ENCODE measurements around the gene ACSF3.

The ACSF3 gene

GRCh38 chr16:89141884-89142267, 48.2 kb downstream of the ACSF3 start:
- Histone ChIP-seq H3K36me3 (ENCODE audit: control insufficient read depth in 2 of 2, insufficient read depth in 2 of 2, low read length in 2 of 2) (peaks cover 21 to 60% of the 10 kb centered on the region in 2 donors), H3K4me1 (ENCODE audit: control insufficient read depth in 2 of 2, insufficient read depth in 2 of 2, low read length in 2 of 2) (no peaks in the 10 kb centered on the region), H3K9me3 (ENCODE audit: control insufficient read depth in 2 of 2, low read length in 2 of 2) (no peaks in the 10 kb centered on the region), H3K4me3 (ENCODE audit: low read length in 2 of 2) (no peak overlapping the region), H3K9ac (ENCODE audit: low read depth in 1 of 2, low read length in 2 of 2) (no peak overlapping the region), H3K27ac (ENCODE audit: low read depth in 2 of 2, low read length in 2 of 2) (peak overlapping the region; percentile 49 to 67), H3K27me3 (ENCODE audit: control insufficient read depth in 2 of 2, insufficient read depth in 2 of 2, low read length in 2 of 2) (no peaks in the 10 kb centered on the region)

GRCh38 chr16:89142474-89143195, 49.0 kb downstream of the ACSF3 start:
- no peak overlapping the region for H3K4me3 ChIP-seq (ENCODE audit: low read length in 2 of 2)
- peaks cover 21 to 57% of the 10 kb centered on the region in 2 donors for H3K36me3 ChIP-seq (ENCODE audit: control insufficient read depth in 2 of 2, insufficient read depth in 2 of 2, low read length in 2 of 2)
- no peaks in the 10 kb centered on the region for H3K4me1 ChIP-seq (ENCODE audit: control insufficient read depth in 2 of 2, insufficient read depth in 2 of 2, low read length in 2 of 2)
- H3K9ac ChIP-seq (ENCODE audit: low read depth in 1 of 2, low read length in 2 of 2), result no peak overlapping the region
- H3K27me3 ChIP-seq (ENCODE audit: control insufficient read depth in 2 of 2, insufficient read depth in 2 of 2, low read length in 2 of 2), result no peaks in the 10 kb centered on the region
- H3K27ac ChIP-seq (ENCODE audit: low read depth in 2 of 2, low read length in 2 of 2), result peak overlapping the region; percentile 49 to 67
- H3K9me3 ChIP-seq (ENCODE audit: control insufficient read depth in 2 of 2, low read length in 2 of 2), result no peaks in the 10 kb centered on the region

- peaks cover 21 to 54% of the 10 kb centered on the region in 2 donors for H3K36me3 ChIP-seq (ENCODE audit: control insufficient read depth in 2 of 2, insufficient read depth in 2 of 2, low read length in 2 of 2)
- H3K27ac ChIP-seq (ENCODE audit: low read depth in 2 of 2, low read length in 2 of 2), result no peak overlapping the region
Observed at GRCh38 chr16:89143201-89143741, 49.6 kb downstream of the ACSF3 start.

DNA sequence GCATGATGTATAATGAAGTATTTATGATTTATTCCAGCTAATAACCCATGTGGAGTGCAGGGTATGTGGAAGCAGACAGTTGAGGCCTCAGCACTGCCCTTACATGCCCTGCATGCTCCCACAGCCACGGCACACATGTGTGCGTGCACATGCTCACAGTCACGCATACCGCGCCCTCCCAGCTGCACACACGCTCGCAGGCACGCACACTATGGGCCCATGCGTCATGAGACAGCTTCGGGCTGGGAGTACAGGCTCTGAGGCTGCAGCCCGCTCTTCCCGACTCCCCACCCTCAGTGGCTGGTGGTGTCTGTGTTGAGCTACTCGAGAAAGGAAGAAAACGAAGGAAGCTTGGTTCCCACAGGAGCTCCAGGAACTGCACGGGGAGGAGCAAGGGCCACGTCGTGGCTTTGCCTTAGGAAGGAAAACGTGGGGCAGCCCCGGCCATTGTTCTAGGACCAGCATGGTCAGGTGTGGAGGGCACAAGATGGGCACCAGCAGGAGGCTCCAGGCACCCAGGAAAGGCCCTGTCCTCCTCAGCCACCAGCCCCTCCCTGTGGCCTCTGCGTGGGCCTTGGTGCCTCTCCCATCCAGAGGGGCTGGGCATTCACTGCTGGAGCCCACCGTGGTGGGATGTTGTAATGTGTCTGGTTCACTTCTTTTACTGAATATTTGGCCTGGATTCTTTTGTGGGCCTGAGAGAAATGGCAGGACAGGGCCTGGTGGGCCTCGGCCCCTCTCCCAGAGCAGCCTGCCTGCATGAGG, 50.4 kb downstream of the ACSF3 start:
- no peaks in the 10 kb centered on the region for H3K4me1 ChIP-seq (ENCODE audit: control insufficient read depth in 2 of 2, insufficient read depth in 2 of 2, low read length in 2 of 2)
- no peaks in the 10 kb centered on the region for H3K9me3 ChIP-seq (ENCODE audit: control insufficient read depth in 2 of 2, low read length in 2 of 2)
- H3K27me3 ChIP-seq (ENCODE audit: control insufficient read depth in 2 of 2, insufficient read depth in 2 of 2, low read length in 2 of 2), result no peaks in the 10 kb centered on the region
- no peak overlapping the region for H3K9ac ChIP-seq (ENCODE audit: low read depth in 1 of 2, low read length in 2 of 2)
- peaks cover 21 to 58% of the 10 kb centered on the region in 2 donors for H3K36me3 ChIP-seq (ENCODE audit: control insufficient read depth in 2 of 2, insufficient read depth in 2 of 2, low read length in 2 of 2)
- H3K27ac ChIP-seq (ENCODE audit: low read depth in 2 of 2, low read length in 2 of 2), result no peak overlapping the region
- no peak overlapping the region for H3K4me3 ChIP-seq (ENCODE audit: low read length in 2 of 2)

More at GRCh38 chr16:89143201-89143741, 49.6 kb downstream of the ACSF3 start:
- no peaks in the 10 kb centered on the region for H3K27me3 ChIP-seq (ENCODE audit: control insufficient read depth in 2 of 2, insufficient read depth in 2 of 2, low read length in 2 of 2)
- H3K9ac ChIP-seq (ENCODE audit: low read depth in 1 of 2, low read length in 2 of 2), result no peak overlapping the region
- H3K4me1 ChIP-seq (ENCODE audit: control insufficient read depth in 2 of 2, insufficient read depth in 2 of 2, low read length in 2 of 2), result no peaks in the 10 kb centered on the region
- H3K4me3 ChIP-seq (ENCODE audit: low read length in 2 of 2), result no peak overlapping the region
- H3K9me3 ChIP-seq (ENCODE audit: control insufficient read depth in 2 of 2, low read length in 2 of 2), result no peaks in the 10 kb centered on the region

- Histone ChIP-seq H3K36me3 (ENCODE audit: control insufficient read depth in 2 of 2, insufficient read depth in 2 of 2, low read length in 2 of 2) (peaks cover 26 to 63% of the 10 kb centered on the region in 2 donors), H3K9me3 (ENCODE audit: control insufficient read depth in 2 of 2, low read length in 2 of 2) (no peaks in the 10 kb centered on the region), H3K27me3 (ENCODE audit: control insufficient read depth in 2 of 2, insufficient read depth in 2 of 2, low read length in 2 of 2) (no peaks in the 10 kb centered on the region), H3K4me3 (ENCODE audit: low read length in 2 of 2) (no peak overlapping the region), H3K9ac (ENCODE audit: low read depth in 1 of 2, low read length in 2 of 2) (no peak overlapping the region), H3K4me1 (ENCODE audit: control insufficient read depth in 2 of 2, insufficient read depth in 2 of 2, low read length in 2 of 2) (no peaks in the 10 kb centered on the region), H3K27ac (ENCODE audit: low read depth in 2 of 2, low read length in 2 of 2) (no peak overlapping the region)
Observed at GRCh38 chr16:89144681-89145080, 51.0 kb downstream of the ACSF3 start.

GRCh38 chr16:89145406-89146161, 51.9 kb downstream of the ACSF3 start:
- Histone ChIP-seq H3K9me3 (ENCODE audit: control insufficient read depth in 2 of 2, low read length in 2 of 2) (no peaks in the 10 kb centered on the region), H3K36me3 (ENCODE audit: control insufficient read depth in 2 of 2, insufficient read depth in 2 of 2, low read length in 2 of 2) (peaks cover 33 to 62% of the 10 kb centered on the region in 2 donors), H3K27me3 (ENCODE audit: control insufficient read depth in 2 of 2, insufficient read depth in 2 of 2, low read length in 2 of 2) (no peaks in the 10 kb centered on the region), H3K4me3 (ENCODE audit: low read length in 2 of 2) (no peak overlapping the region), H3K9ac (ENCODE audit: low read depth in 1 of 2, low read length in 2 of 2) (no peak overlapping the region), H3K27ac (ENCODE audit: low read depth in 2 of 2, low read length in 2 of 2) (no peak overlapping the region), H3K4me1 (ENCODE audit: control insufficient read depth in 2 of 2, insufficient read depth in 2 of 2, low read length in 2 of 2) (no peaks in the 10 kb centered on the region)

GRCh38 chr16:89146211-89147005, 52.8 kb downstream of the ACSF3 start:
- H3K4me3 ChIP-seq (ENCODE audit: low read length in 2 of 2), result no peak overlapping the region
- H3K27me3 ChIP-seq (ENCODE audit: control insufficient read depth in 2 of 2, insufficient read depth in 2 of 2, low read length in 2 of 2), result no peaks in the 10 kb centered on the region
- no peak overlapping the region for H3K9ac ChIP-seq (ENCODE audit: low read depth in 1 of 2, low read length in 2 of 2)
- no peak overlapping the region for H3K27ac ChIP-seq (ENCODE audit: low read depth in 2 of 2, low read length in 2 of 2)
- H3K36me3 ChIP-seq (ENCODE audit: control insufficient read depth in 2 of 2, insufficient read depth in 2 of 2, low read length in 2 of 2), result peaks cover 32 to 60% of the 10 kb centered on the region in 2 donors
- H3K4me1 ChIP-seq (ENCODE audit: control insufficient read depth in 2 of 2, insufficient read depth in 2 of 2, low read length in 2 of 2), result no peaks in the 10 kb centered on the region
- no peaks in the 10 kb centered on the region for H3K9me3 ChIP-seq (ENCODE audit: control insufficient read depth in 2 of 2, low read length in 2 of 2)

GRCh38 chr16:89147085-89147817, 53.6 kb downstream of the ACSF3 start:
- Histone ChIP-seq H3K27ac (ENCODE audit: low read depth in 2 of 2, low read length in 2 of 2) (no peak overlapping the region), H3K4me3 (ENCODE audit: low read length in 2 of 2) (no peak overlapping the region), H3K4me1 (ENCODE audit: control insufficient read depth in 2 of 2, insufficient read depth in 2 of 2, low read length in 2 of 2) (no peaks in the 10 kb centered on the region), H3K36me3 (ENCODE audit: control insufficient read depth in 2 of 2, insufficient read depth in 2 of 2, low read length in 2 of 2) (peaks cover 24 to 57% of the 10 kb centered on the region in 2 donors), H3K9me3 (ENCODE audit: control insufficient read depth in 2 of 2, low read length in 2 of 2) (no peaks in the 10 kb centered on the region), H3K27me3 (ENCODE audit: control insufficient read depth in 2 of 2, insufficient read depth in 2 of 2, low read length in 2 of 2) (no peaks in the 10 kb centered on the region), H3K9ac (ENCODE audit: low read depth in 1 of 2, low read length in 2 of 2) (no peak overlapping the region)

GRCh38 chr16:89149386-89149785, 55.7 kb downstream of the ACSF3 start:
- no peak overlapping the region for H3K27ac ChIP-seq (ENCODE audit: low read depth in 2 of 2, low read length in 2 of 2)
- no peaks in the 10 kb centered on the region for H3K9me3 ChIP-seq (ENCODE audit: control insufficient read depth in 2 of 2, low read length in 2 of 2)
- no peaks in the 10 kb centered on the region for H3K27me3 ChIP-seq (ENCODE audit: control insufficient read depth in 2 of 2, insufficient read depth in 2 of 2, low read length in 2 of 2)
- no peak overlapping the region for H3K4me3 ChIP-seq (ENCODE audit: low read length in 2 of 2)
- peaks cover 20 to 44% of the 10 kb centered on the region in 2 donors for H3K36me3 ChIP-seq (ENCODE audit: control insufficient read depth in 2 of 2, insufficient read depth in 2 of 2, low read length in 2 of 2)
- no peaks in the 10 kb centered on the region for H3K4me1 ChIP-seq (ENCODE audit: control insufficient read depth in 2 of 2, insufficient read depth in 2 of 2, low read length in 2 of 2)
- no peak overlapping the region for H3K9ac ChIP-seq (ENCODE audit: low read depth in 1 of 2, low read length in 2 of 2)
